Natural killer cell treated with Interleukin-12 subunit alpha and Interleukin-12 subunit beta and Interleukin-15 and Interleukin-18, amount 100 ng/mL, for 72 hours (primary cell): ENCODE data around the gene DBR1. TPM values are rescaled to one million over a fixed set of nuclear protein-coding genes. Genes with fewer than 3 reads are reported as not detected.
"Not testable (repeated sequence)": the region's sequence is repeated elsewhere in the genome, so short reads cannot be mapped to it uniquely, and the experiment has no call there.

Source experiments
- ATAC-seq, 2 donors: fragments of 150-1000 bp; cut with Tn5 transposase in 1 of 2; sonication (Bioruptor Pico), chemical (Tn5 transposase) in 1 of 2; 2 replicates each; pipeline ENCODE4 v1.10.0; 2021
- DNase-seq: peaks from one replicate; pipeline ENCODE4 v3.0.0; 2022; ENCODE audit warnings: low spot score
- H3K27ac Mint-ChIP-seq, 2 donors: 1 replicate in 1 of 2; 2 replicates in 1 of 2; pipeline ENCODE4 v1.8.0; 2022; ENCODE audit warnings: mixed read lengths in 2 of 2, mild to moderate bottlenecking in 1 of 2, moderate library complexity in 1 of 2
- H3K27me3 Mint-ChIP-seq, 2 donors: 1 replicate in 1 of 2; 2 replicates in 1 of 2; pipeline ENCODE4 v1.8.0; 2022; ENCODE audit warnings: mixed read lengths in 2 of 2
- H3K36me3 Mint-ChIP-seq: one replicate; pipeline ENCODE4 v1.8.0; 2022; ENCODE audit warnings: mixed read lengths
- H3K4me1 Mint-ChIP-seq, 2 donors: 1 replicate in 1 of 2; 2 replicates in 1 of 2; pipeline ENCODE4 v1.8.0; 2022; ENCODE audit warnings: low read depth in 2 of 2, mixed read lengths in 2 of 2, mild to moderate bottlenecking in 1 of 2
- H3K4me3 Mint-ChIP-seq: one replicate; pipeline ENCODE4 v1.8.0; 2022; ENCODE audit warnings: mixed read lengths
- H3K9me3 Mint-ChIP-seq: 2 replicates; pipeline ENCODE4 v1.8.0; 2022; ENCODE audit warnings: mixed read lengths
- total RNA-seq, 2 donors: library from RNA; stranded (reverse); gene quantifications; one replicate each; pipeline ENCODE4 v1.2.3, GENCODE V29; 2022

DBR1 gene
- total RNA-seq, 2 donors from 2014 or later: 21.6 to 23.4 TPM

- Mint-ChIP-seq H3K27ac (peak overlapping the region in 1 of 2 donors; percentile 91), H3K27me3 (no peaks in the 10 kb centered on the region), H3K9me3 (no peaks in the 10 kb centered on the region), H3K4me3 (no peak overlapping the region), H3K4me1 (peaks cover 12 to 26% of the 10 kb centered on the region in 2 donors), H3K36me3 (peaks cover 4% of the 10 kb centered on the region)
- ATAC-seq: no peak
- no peak for DNase-seq
Observed at GRCh38 chr3:138172625-138173024, 2.1 kb downstream of the DBR1 start.

- H3K9me3 Mint-ChIP-seq: no peaks in the 10 kb centered on the region
- H3K36me3 Mint-ChIP-seq: peaks cover 28% of the 10 kb centered on the region
- H3K4me3 Mint-ChIP-seq: no peak overlapping the region
- DNase-seq (no peak), ATAC-seq (no peak)
- H3K27ac Mint-ChIP-seq: no peak overlapping the region
- peaks cover 0 to 7% of the 10 kb centered on the region in 2 donors for H3K4me1 Mint-ChIP-seq
- H3K27me3 Mint-ChIP-seq: no peaks in the 10 kb centered on the region
Observed at GRCh38 chr3:138165061-138165460, 9.7 kb downstream of the DBR1 start.

- DNase-seq (no peak), ATAC-seq (no peak)
- H3K9me3 Mint-ChIP-seq: no peaks in the 10 kb centered on the region
- H3K27ac Mint-ChIP-seq: no peak overlapping the region
- H3K36me3 Mint-ChIP-seq: peaks cover 22% of the 10 kb centered on the region
- peaks cover 0 to 5% of the 10 kb centered on the region in 2 donors for H3K4me1 Mint-ChIP-seq
- H3K27me3 Mint-ChIP-seq: peaks cover 0 to 7% of the 10 kb centered on the region in 2 donors
- no peak overlapping the region for H3K4me3 Mint-ChIP-seq
Observed at GRCh38 chr3:138157743-138158142, 17.0 kb downstream of the DBR1 start.

- no peak for ATAC-seq
- H3K36me3 Mint-ChIP-seq: peaks cover 9% of the 10 kb centered on the region
- peaks cover 0 to 5% of the 10 kb centered on the region in 2 donors for H3K4me1 Mint-ChIP-seq
- DNase-seq: no peak
- no peak overlapping the region for H3K4me3 Mint-ChIP-seq
- peaks cover 0 to 7% of the 10 kb centered on the region in 2 donors for H3K27me3 Mint-ChIP-seq
- H3K27ac Mint-ChIP-seq: no peak overlapping the region
- no peaks in the 10 kb centered on the region for H3K9me3 Mint-ChIP-seq
Observed at GRCh38 chr3:138154534-138154933, 20.2 kb downstream of the DBR1 start.

- DNase-seq (no peak), ATAC-seq (no peak)
- H3K4me1 Mint-ChIP-seq: no peaks in the 10 kb centered on the region
- no peaks in the 10 kb centered on the region for H3K36me3 Mint-ChIP-seq
- H3K4me3 Mint-ChIP-seq: no peak overlapping the region
- H3K27me3 Mint-ChIP-seq: peaks cover 0 to 7% of the 10 kb centered on the region in 2 donors
- H3K9me3 Mint-ChIP-seq: no peaks in the 10 kb centered on the region
- H3K27ac Mint-ChIP-seq: no peak overlapping the region
Observed at GRCh38 chr3:138148503-138148902, 26.2 kb downstream of the DBR1 start.

GRCh38 chr3:138142181-138142580 is 32.5 kb downstream of the DBR1 start:
- DNase-seq, H3K9me3 Mint-ChIP-seq, ATAC-seq, H3K36me3 Mint-ChIP-seq, H3K27ac Mint-ChIP-seq, H3K4me3 Mint-ChIP-seq, H3K4me1 Mint-ChIP-seq: not testable (repeated sequence)
- H3K27me3 Mint-ChIP-seq: peaks cover 16 to 33% of the 10 kb centered on the region in 2 donors

GRCh38 chr3:138140940-138141339 is 33.8 kb downstream of the DBR1 start:
- no peaks in the 10 kb centered on the region for H3K9me3 Mint-ChIP-seq
- no peaks in the 10 kb centered on the region for H3K4me1 Mint-ChIP-seq
- H3K4me3 Mint-ChIP-seq: no peak overlapping the region
- H3K27me3 Mint-ChIP-seq: peaks cover 17 to 38% of the 10 kb centered on the region in 2 donors
- ATAC-seq: no peak
- no peak overlapping the region for H3K27ac Mint-ChIP-seq
- no peaks in the 10 kb centered on the region for H3K36me3 Mint-ChIP-seq
- no peak for DNase-seq

GRCh38 chr3:138139691-138140090 is 35.0 kb downstream of the DBR1 start:
- no peak for ATAC-seq
- no peak overlapping the region for H3K4me3 Mint-ChIP-seq
- no peaks in the 10 kb centered on the region for H3K36me3 Mint-ChIP-seq
- no peaks in the 10 kb centered on the region for H3K9me3 Mint-ChIP-seq
- DNase-seq: no peak
- no peak overlapping the region for H3K27ac Mint-ChIP-seq
- H3K4me1 Mint-ChIP-seq: no peaks in the 10 kb centered on the region
- H3K27me3 Mint-ChIP-seq: peaks cover 17 to 38% of the 10 kb centered on the region in 2 donors

- Mint-ChIP-seq H3K9me3 (no peaks in the 10 kb centered on the region), H3K4me3 (no peak overlapping the region), H3K4me1 (no peaks in the 10 kb centered on the region), H3K27me3 (peaks cover 18 to 38% of the 10 kb centered on the region in 2 donors), H3K36me3 (no peaks in the 10 kb centered on the region), H3K27ac (no peak overlapping the region)
- ATAC-seq (no peak), DNase-seq (no peak)
Observed at GRCh38 chr3:138137861-138138260, 36.9 kb downstream of the DBR1 start.

GRCh38 chr3:138136201-138136600 is 38.5 kb downstream of the DBR1 start:
- no peak overlapping the region for H3K27ac Mint-ChIP-seq
- H3K36me3 Mint-ChIP-seq: no peaks in the 10 kb centered on the region
- ATAC-seq (no peak), DNase-seq (no peak)
- H3K27me3 Mint-ChIP-seq: peaks cover 13 to 34% of the 10 kb centered on the region in 2 donors
- H3K4me3 Mint-ChIP-seq: no peak overlapping the region
- no peaks in the 10 kb centered on the region for H3K4me1 Mint-ChIP-seq
- H3K9me3 Mint-ChIP-seq: no peaks in the 10 kb centered on the region

- Mint-ChIP-seq H3K4me3 (no peak overlapping the region), H3K4me1 (no peaks in the 10 kb centered on the region), H3K9me3 (no peaks in the 10 kb centered on the region), H3K27me3 (peaks cover 13 to 30% of the 10 kb centered on the region in 2 donors), H3K36me3 (no peaks in the 10 kb centered on the region), H3K27ac (no peak overlapping the region)
- DNase-seq (no peak), ATAC-seq (no peak)
Observed at GRCh38 chr3:138135833-138136194, 38.9 kb downstream of the DBR1 start.

GRCh38 chr3:138135146-138135832 is 39.4 kb downstream of the DBR1 start:
- Mint-ChIP-seq H3K9me3 (no peaks in the 10 kb centered on the region), H3K4me3 (no peak overlapping the region), H3K27me3 (peaks cover 11 to 26% of the 10 kb centered on the region in 2 donors), H3K4me1 (no peaks in the 10 kb centered on the region), H3K27ac (no peak overlapping the region), H3K36me3 (no peaks in the 10 kb centered on the region)
- ATAC-seq (no peak), DNase-seq (no peak)

- H3K4me1 Mint-ChIP-seq: no peaks in the 10 kb centered on the region
- no peak for ATAC-seq
- H3K36me3 Mint-ChIP-seq: no peaks in the 10 kb centered on the region
- H3K27me3 Mint-ChIP-seq: peaks cover 11 to 19% of the 10 kb centered on the region in 2 donors
- H3K9me3 Mint-ChIP-seq: no peaks in the 10 kb centered on the region
- H3K4me3 Mint-ChIP-seq: no peak within 1 kb of the TSS
- no peak for DNase-seq
- H3K27ac Mint-ChIP-seq: no peak within 1 kb of the TSS
Observed at GRCh38 chr3:138132239-138132638, 42.5 kb downstream of the DBR1 start, which contains the start of gene A4GNT. Gene A4GNT, minus strand, starts transcription at chr3:138132390. Its CDS starts 1,134 bp downstream, at chr3:138131256.

GRCh38 chr3:138127636-138128365 is 46.9 kb downstream of the DBR1 start:
- no peak for ATAC-seq
- H3K27me3 Mint-ChIP-seq: peaks cover 3 to 12% of the 10 kb centered on the region in 2 donors
- no peaks in the 10 kb centered on the region for H3K4me1 Mint-ChIP-seq
- no peak for DNase-seq
- H3K27ac Mint-ChIP-seq: no peak overlapping the region
- no peaks in the 10 kb centered on the region for H3K36me3 Mint-ChIP-seq
- H3K9me3 Mint-ChIP-seq: no peaks in the 10 kb centered on the region
- H3K4me3 Mint-ChIP-seq: no peak overlapping the region
